HG03196 (cell line): Measurements from ENCODE around the gene CMIP.
"Not testable (repeated sequence)": the region's sequence is repeated elsewhere in the genome, so short reads cannot be mapped to it uniquely, and the experiment has no call there.

Source experiments
- ATAC-seq: cut with Tn5 transposase; IDR thresholded peaks from one replicate; pipeline ENCODE4 v1.9.1; 2021; ENCODE audit not compliant: unreplicated experiment

The CMIP gene

GRCh38 chr16:81676066-81676882 is 231.7 kb downstream of the CMIP start:
- ATAC-seq = no peak

- no peak for ATAC-seq
Observed at GRCh38 chr16:81676883-81677737, 232.5 kb downstream of the CMIP start.

DNA sequence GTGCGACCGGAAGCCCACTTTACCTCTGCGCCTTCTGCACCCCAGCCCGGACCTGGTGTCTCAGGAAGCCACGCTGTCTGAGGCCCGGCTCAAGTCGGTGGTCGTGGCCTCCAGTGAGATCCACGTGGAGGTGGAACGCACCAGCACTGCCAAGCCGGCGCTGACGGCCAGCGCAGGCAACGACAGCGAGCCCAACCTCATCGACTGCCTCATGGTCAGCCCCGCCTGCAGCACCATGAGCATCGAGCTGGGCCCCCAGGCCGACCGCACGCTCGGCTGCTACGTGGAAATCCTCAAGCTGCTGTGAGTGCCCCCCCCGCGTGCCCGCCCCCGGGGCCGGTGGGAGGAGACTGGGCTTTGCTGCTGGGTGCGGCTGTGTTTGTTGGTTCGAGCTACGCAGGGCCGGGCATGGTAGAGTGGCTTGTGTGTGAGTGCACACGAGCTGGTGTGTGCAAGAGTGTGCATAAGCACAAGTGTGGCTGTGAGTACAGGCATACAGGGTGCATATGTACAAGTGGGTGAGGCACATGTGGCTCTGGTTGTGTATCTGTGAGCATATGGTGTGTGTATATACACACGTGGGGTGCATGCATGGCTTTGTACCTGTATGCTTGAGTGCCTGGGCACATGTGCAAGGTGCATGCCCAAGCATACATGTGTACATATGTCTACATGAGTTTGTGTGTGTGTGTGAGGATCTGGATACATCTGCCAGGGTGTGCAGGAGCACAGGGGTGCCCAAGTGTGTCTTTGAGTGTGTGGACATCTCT is 233.9 kb downstream of the CMIP start:
- ATAC-seq = no peak

GRCh38 chr16:81679721-81680430 is 235.3 kb downstream of the CMIP start:
- ATAC-seq = no peak

GRCh38 chr16:81680444-81681275 is 236.1 kb downstream of the CMIP start:
- no peak for ATAC-seq

DNA sequence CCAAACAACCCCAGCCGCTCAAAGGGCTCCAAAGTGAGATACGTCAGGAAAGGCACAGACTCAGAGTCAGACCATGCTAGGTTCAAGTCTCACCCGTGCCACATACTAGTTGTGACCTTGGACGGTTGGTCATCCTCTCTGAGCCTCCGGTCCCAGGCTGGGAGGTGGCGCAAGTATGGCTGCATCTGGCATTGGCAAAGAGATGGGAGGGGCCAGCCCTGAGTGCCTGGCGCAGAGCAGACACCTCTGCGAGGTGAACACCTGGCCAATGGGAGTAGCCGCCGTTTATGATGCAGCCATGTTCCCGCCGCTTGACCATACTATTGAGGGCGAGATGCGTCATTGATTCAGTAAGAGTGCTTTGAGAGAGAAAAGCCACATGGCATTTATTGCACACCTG is 236.7 kb downstream of the CMIP start:
- ATAC-seq = no peak

GRCh38 chr16:81684242-81684837 is 239.7 kb downstream of the CMIP start:
- no peak for ATAC-seq

- ATAC-seq = no peak
Observed at GRCh38 chr16:81684901-81685300, 240.3 kb downstream of the CMIP start.

DNA sequence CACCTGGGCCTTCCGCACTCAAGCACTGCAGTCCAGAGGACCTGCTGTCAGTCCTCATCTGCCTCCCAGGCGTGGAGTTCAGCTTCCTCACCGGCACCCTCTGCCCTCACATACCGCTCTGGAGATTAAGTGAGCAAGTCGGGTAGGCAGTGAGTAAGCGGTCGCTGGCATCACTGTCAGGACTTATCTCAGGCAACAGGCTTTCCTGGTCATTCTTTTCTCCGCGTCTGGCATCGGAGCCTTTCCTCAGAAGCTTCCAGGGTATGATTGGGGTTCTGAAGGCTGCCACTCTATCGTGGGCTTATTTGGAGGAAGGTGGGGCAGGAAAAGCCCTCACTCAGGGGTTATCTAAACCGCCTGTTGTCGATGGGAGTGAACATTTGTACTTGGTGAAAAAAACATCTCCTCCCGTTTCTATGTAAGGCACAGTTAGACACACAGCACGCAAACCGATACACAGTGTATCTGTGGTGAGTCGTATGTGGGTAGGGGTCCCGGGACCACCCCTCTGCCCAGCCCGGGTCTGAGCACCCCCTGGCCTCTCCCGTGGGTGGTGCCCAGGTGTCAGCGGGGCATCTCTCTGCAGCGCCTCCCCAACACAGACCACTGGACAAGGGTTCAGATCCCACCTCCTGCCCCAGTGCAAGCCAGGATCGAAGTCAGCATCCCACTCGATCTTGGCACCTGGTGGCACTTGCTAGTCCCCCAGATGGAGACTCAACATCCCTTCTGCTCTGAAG is 242.0 kb downstream of the CMIP start:
- ATAC-seq = no peak

GRCh38 chr16:81687131-81687456 is 242.5 kb downstream of the CMIP start:
- ATAC-seq = no peak

GRCh38 chr16:81688182-81688581 is 243.6 kb downstream of the CMIP start:
- ATAC-seq = no peak

- not testable (repeated sequence) for ATAC-seq
Observed at GRCh38 chr16:81688839-81689238, 244.2 kb downstream of the CMIP start.

DNA sequence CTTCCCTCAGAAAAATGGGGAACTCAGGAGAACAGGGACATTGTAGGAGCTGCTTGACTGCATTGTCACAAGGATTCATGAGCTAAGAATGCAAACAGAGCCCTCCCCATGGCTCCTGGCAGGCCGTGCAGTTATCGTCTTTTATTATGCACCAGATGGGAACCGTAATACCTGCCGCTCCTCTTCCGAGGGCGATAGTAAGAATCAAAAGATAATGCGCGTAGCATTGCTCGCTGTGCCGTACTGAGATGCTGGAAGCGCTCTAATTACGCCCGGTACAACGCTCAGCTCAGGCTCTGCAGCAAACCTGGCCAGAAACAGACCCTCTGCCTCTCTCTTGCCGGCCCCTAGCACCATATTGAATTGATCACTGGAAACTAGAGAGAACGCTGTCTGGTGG is 247.4 kb downstream of the CMIP start:
- no peak for ATAC-seq

GRCh38 chr16:81692571-81692970 is 248.0 kb downstream of the CMIP start:
- ATAC-seq = no peak

DNA sequence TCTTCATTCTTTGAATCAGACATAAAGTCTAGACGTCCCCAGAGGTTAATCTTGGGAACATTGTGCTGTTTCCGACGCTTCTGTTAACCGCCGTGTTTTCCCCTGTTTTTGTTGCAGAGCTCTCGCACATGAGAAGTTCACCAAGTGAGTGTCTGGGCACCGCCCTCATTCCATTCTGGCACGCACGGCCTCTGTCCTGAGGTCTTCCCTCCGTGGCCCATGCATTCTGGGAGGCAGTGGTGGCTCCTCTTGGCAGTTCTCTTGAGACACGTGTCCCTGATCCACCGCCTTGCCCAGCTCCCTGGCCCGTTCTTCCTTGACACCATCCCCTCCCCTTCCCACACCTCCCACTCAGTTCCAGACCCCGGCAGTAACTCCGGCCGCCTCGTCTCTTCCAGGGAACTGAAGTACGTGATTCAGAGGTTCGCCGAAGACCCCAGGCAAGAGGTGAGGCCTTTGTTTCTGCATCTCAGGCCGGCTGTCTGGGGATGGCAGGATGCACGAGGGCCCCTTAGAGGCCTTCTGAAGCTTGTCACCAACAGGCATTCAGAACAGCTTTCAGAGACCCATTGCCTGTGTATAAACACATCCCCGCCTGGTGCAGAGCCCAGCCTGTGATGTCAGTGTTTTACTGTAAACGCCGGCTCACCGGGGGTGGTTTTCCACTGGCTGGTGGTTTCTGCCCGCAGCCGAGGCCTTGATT is 248.6 kb downstream of the CMIP start:
- ATAC-seq = no peak

DNA sequence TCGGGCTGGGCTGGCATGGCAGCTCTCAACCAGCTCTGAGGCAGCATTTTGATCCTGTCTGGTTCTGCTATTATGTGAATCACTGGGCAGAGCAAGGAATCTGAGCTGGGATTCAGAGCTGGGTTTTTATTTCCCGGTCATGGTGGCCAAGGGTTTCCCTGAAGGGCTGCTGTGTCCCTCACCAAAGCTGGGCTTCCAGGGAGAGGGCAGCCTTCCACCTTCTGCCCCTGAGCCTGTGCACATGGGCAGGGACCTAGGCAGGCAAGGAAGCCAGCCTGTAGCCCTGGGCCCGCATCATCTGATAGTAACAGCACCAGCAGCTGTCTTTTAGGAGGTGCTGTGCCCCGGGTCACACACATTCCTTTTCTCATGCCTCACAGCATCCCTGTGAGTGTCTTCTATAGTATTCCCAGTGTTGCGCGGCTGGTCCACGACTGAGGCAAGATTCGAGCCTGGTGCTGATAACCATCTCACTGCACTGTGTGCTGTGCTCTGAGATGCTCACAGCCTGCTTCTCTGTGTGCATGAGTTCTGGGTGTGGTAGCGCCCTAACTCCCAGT is 249.2 kb downstream of the CMIP start:
- no peak for ATAC-seq

GRCh38 chr16:81694494-81695280 is 250.1 kb downstream of the CMIP start:
- ATAC-seq = no peak
